ENCODE measurements around the gene IPCEF1. TPM values are rescaled to one million over a fixed set of nuclear protein-coding genes. Genes with fewer than 3 reads are reported as not detected.

IPCEF1 gene
- total RNA-seq, 1 experiment from 2014 or later = 0.57 TPM

DNA sequence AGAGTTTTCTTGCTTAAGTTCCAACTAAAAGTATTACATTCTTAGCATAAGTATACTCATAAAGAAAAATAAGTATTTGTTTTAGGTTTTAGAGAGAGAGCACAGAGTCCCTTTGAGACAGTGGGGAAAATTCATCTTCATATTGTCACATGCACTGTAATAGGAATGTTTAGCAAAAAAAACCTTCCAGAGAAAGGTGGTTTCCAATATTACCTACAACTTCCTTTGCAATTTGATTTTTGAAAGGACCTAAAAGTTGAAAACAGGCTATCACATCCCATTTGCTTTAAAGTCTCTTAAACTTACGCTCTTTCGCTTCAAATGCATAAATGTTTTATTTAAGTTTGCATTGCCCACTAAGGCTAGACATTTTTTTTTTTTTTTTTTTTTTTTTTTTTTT, 231.2 kb downstream of the IPCEF1 start:
- BruUV-seq (replicated peaks) = no TSS peak
- POLR2A ChIA-PET (ENCODE audit: unreplicated experiment) = no interaction called here
- Histone ChIP-seq H3F3A (ENCODE audit: insufficient read depth, low read depth) (no peaks in the 10 kb centered on the region), H3K36me3 (ENCODE audit: low read depth) (no peaks in the 10 kb centered on the region), H3K79me2 (ENCODE audit: low read depth) (no peaks in the 10 kb centered on the region), H3K4me2 (no peak overlapping the region), H3K4me3 (no peak overlapping the region), H3K9me2 (ENCODE audit: insufficient read depth) (no peaks in the 10 kb centered on the region), H2AFZ (no peak overlapping the region), H4K20me1 (ENCODE audit: insufficient read depth) (no peaks in the 10 kb centered on the region), H3K27ac (no peak overlapping the region), H3K9me3 (ENCODE audit: insufficient read depth, low read depth) (no peaks in the 10 kb centered on the region), H3K27me3 (ENCODE audit: insufficient read depth, low read depth) (no peaks in the 10 kb centered on the region), H3K4me1 (replicated peaks; ENCODE audit: insufficient read depth) (no peaks in the 10 kb centered on the region)
- CTCF ChIA-PET = no interaction called here
- no peak for TF ChIP-seq EZH2 (IDR thresholded peaks at IDR 0.05; ENCODE audit: low read depth)
- TF ChIP-seq, protein P1, sequence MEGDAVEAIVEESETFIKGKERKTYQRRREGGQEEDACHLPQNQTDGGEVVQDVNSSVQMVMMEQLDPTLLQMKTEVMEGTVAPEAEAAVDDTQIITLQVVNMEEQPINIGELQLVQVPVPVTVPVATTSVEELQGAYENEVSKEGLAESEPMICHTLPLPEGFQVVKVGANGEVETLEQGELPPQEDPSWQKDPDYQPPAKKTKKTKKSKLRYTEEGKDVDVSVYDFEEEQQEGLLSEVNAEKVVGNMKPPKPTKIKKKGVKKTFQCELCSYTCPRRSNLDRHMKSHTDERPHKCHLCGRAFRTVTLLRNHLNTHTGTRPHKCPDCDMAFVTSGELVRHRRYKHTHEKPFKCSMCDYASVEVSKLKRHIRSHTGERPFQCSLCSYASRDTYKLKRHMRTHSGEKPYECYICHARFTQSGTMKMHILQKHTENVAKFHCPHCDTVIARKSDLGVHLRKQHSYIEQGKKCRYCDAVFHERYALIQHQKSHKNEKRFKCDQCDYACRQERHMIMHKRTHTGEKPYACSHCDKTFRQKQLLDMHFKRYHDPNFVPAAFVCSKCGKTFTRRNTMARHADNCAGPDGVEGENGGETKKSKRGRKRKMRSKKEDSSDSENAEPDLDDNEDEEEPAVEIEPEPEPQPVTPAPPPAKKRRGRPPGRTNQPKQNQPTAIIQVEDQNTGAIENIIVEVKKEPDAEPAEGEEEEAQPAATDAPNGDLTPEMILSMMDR (conservative IDR thresholded peaks at IDR 0.05) = no peak
- intact Hi-C loops (cut with micrococcal nuclease; ENCODE audit: unreplicated experiment) = no loop called here
- DNase-seq = no peak

DNA sequence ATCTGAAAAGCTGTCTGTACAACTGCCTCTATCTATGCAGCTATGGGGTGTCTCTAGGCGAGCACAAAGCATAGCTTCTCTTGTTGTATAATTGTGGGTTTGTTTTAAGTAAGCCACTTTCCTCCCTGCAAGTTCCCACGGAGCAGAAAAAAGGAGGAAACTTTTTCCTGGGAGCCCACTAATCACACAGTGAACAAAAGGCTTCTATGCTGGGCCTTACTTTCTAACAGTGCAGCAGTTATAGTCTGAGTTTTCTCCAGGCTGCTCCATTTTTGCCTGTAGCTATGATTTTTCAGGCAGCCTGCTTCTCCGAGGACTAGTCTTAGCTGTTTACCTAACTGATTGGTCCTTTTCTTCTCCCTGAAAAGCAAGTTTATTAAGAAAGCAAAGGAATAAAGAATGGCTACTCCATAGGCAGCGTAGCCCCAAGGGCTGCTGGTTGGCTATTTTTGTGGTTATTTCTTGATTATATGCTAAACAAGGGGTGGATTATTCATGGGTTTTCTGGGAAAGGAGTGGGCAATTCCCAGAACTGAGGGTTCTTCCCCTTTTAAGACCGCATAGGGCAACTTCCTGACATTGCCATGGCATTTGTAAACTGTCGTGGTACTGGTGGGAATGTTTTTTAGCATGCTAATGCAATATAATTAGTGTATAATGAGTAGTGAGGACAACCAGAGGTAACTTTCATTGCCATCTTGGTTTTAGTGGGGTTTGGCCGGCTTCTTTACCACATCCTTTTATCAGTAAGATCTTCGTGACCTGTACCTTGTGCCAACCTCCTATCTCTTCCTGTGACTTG, 233.2 kb downstream of the IPCEF1 start:
- no peak for TF ChIP-seq EZH2 (IDR thresholded peaks at IDR 0.05; ENCODE audit: low read depth)
- TF ChIP-seq, protein P1 (conservative IDR thresholded peaks at IDR 0.05) = no peak
- POLR2A ChIA-PET (ENCODE audit: unreplicated experiment) = no interaction called here
- CTCF ChIA-PET = no interaction called here
- Histone ChIP-seq H3F3A (ENCODE audit: insufficient read depth, low read depth) (no peaks in the 10 kb centered on the region), H4K20me1 (ENCODE audit: insufficient read depth) (no peaks in the 10 kb centered on the region), H3K4me2 (no peak overlapping the region), H3K27ac (no peak overlapping the region), H3K4me1 (replicated peaks; ENCODE audit: insufficient read depth) (no peaks in the 10 kb centered on the region), H3K36me3 (ENCODE audit: low read depth) (no peaks in the 10 kb centered on the region), H3K9me2 (ENCODE audit: insufficient read depth) (no peaks in the 10 kb centered on the region), H2AFZ (no peak overlapping the region), H3K9me3 (ENCODE audit: insufficient read depth, low read depth) (no peaks in the 10 kb centered on the region), H3K27me3 (ENCODE audit: insufficient read depth, low read depth) (no peaks in the 10 kb centered on the region), H3K79me2 (ENCODE audit: low read depth) (no peaks in the 10 kb centered on the region), H3K4me3 (no peak overlapping the region)
- intact Hi-C loops (cut with micrococcal nuclease; ENCODE audit: unreplicated experiment) = no loop called here
- no TSS peak for BruUV-seq (replicated peaks)
- no peak for DNase-seq

DNA sequence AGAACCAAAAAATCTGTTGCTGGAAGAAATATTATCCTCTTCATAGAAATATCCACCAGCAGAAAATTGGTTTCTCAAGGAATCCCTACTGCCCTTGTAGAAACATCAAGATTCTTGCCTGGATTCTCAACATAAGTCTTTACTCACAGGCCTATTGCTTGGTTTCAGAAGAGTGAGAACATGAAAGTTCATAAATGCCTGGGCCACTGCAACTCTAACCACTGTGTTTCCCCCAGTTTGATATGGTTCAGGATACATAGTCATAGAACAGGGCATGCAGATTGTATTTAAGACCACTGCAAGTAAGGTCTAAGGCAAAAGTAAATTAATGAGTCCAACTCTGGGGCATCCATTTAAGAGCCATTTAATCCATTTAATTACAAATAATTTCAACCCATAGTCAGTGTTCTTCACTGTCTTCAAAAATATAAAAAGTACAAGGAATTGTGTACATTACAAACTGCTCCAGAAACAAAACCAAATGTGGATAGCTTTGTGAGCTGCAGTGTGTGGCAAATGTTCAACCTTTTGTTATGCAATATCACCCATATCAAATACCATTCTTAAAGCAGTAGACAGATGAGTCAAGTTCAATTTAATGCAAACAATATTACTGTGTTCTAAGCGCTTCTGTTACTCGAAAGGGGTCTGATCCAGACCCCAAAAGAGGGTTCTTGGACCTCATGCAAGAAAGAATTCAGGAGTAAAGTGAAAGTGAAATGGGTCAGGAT, 234.2 kb downstream of the IPCEF1 start:
- no TSS peak for BruUV-seq (replicated peaks)
- no peaks in the 10 kb centered on the region for H3K9me3 ChIP-seq (ENCODE audit: insufficient read depth, low read depth)
- TF ChIP-seq, protein P1 (conservative IDR thresholded peaks at IDR 0.05) = no peak
- TF ChIP-seq EZH2 (IDR thresholded peaks at IDR 0.05; ENCODE audit: low read depth) = no peak
- no peaks in the 10 kb centered on the region for H3K79me2 ChIP-seq (ENCODE audit: low read depth)
- POLR2A ChIA-PET (ENCODE audit: unreplicated experiment) = no interaction called here
- no peaks in the 10 kb centered on the region for H3K9me2 ChIP-seq (ENCODE audit: insufficient read depth)
- no peak for DNase-seq
- H3K27ac ChIP-seq = no peak overlapping the region
- no peaks in the 10 kb centered on the region for H3F3A ChIP-seq (ENCODE audit: insufficient read depth, low read depth)
- CTCF ChIA-PET = no interaction called here
- no peaks in the 10 kb centered on the region for H3K36me3 ChIP-seq (ENCODE audit: low read depth)
- no peak overlapping the region for H2AFZ ChIP-seq
- no peak overlapping the region for H3K4me3 ChIP-seq
- no peaks in the 10 kb centered on the region for H3K27me3 ChIP-seq (ENCODE audit: insufficient read depth, low read depth)
- no peak overlapping the region for H3K4me2 ChIP-seq
- intact Hi-C loops (cut with micrococcal nuclease; ENCODE audit: unreplicated experiment) = no loop called here
- H4K20me1 ChIP-seq (ENCODE audit: insufficient read depth) = no peaks in the 10 kb centered on the region
- no peaks in the 10 kb centered on the region for H3K4me1 ChIP-seq (replicated peaks; ENCODE audit: insufficient read depth)
